Activated gamma-delta T cell (primary cell): Measurements from ENCODE around the gene SNF8.
"Not testable (repeated sequence)": the region's sequence is repeated elsewhere in the genome, so short reads cannot be mapped to it uniquely, and the experiment has no call there.

Experiments used
- DNase-seq: peaks from one replicate; lab custom pipeline; 2025; lab: John Stamatoyannopoulos, UW
- total RNA-seq, 2 donors: gene quantifications; one replicate each; lab custom pipeline; 2026; lab: John Stamatoyannopoulos, UW

SNF8 gene
- total RNA-seq, result 43.9 to 46.8 reads per million in 2 donors

DNA sequence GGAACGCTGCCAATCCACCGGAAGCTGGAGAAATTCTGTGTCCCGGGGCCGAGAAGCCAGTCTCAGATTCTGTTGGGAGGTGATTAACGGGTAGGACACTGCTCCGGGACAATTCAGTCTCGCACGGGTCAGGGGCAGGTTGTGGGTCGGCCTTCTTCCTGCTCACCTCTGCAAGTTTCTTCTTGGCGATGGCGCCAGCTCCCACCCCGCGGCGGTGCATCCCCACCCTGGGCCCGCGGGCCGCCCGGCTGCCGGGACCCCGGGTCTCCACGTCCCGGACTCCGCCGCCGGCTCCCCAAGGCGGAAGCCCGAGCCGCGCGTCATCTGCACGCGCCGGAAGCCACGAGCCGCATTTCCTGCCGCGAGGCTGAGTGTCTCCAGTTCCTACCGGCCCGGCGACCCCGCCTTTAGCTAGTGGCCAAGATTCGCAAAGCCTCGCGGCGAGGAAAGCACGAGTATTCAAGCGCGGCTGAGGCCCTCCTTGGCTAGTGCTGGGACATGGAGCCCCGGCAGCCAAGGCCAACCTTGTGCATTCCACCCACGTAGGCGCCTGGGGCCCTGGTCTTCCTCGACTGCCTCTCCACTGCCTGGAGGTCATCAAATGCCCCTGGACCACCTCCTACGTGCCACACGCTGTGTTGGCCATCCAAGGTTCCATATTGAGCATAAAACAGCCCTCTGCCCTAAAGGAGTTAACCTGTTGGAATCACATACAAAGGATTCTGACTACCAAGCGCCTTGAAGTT, at the start of gene SNF8:
Gene SNF8, minus strand, starts transcription at position 328 of the 746 bp plus-strand sequence. Its CDS starts 108 bp downstream, at position 220.
- peak; percentile 94 for DNase-seq

DNA sequence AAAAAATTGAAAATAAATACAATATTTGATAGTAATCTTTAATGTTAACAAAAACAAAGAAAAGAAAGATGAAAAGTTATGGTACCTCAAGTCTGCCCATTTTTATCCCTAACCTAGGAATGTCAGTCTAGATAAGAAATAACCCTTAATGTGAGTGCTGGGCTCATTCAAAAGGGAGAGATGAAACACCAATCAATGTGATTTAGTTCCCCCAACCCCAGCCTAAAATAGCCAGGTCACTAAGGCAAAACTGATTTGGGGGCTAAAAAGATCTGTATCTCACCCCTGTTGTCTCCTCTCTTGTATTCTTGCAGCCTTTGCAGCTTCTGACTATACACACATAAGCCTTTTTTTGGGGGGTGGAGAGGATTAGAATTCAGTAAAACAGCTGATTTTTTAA, 49.3 kb upstream of the SNF8 start:
- no peak for DNase-seq

DNA sequence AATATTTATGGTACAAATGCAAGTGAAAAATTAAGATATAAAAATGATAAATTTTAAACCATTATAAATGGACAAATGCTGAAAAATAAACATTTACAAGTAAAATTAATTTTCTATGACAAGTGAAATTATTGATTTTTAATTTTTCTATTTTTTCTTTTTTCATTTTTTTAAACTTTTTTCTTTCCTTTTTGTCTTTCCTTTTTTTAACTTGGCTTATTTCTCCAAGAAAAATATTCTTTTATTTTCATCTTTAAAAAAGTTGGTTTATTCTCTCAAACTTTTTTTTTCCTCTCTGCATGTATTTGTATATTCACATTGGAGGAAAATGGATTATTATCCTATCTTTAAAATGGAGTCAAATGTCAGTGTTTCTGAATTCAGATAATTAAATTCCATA, 48.7 kb upstream of the SNF8 start:
- DNase-seq, result no peak

DNA sequence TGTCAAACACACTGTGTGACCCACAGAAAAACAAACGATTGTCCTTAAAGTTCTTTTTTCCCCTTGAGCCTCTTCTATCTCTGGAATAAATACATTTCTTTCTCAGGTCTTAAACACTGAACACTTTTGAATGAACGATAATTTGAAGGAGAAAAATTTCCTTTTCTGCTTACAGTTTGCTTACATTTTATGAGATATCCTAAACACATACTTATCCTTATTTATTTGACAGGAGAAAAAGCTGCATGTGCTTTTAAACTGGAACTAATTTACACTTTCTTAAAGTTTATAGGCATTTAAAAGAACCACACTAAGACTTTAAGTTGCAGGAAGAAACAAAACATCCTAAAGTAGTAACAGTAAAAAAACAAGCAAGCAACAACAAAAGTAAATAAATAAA, 47.8 kb upstream of the SNF8 start:
- DNase-seq, result no peak

GRCh38 chr17:48990882-48991357, 46.3 kb upstream of the SNF8 start:
- no peak for DNase-seq

- no peak for DNase-seq
Measured at GRCh38 chr17:48989100-48989499, 44.5 kb upstream of the SNF8 start.

GRCh38 chr17:48985436-48986245, 41.0 kb upstream of the SNF8 start:
- no peak for DNase-seq

DNA sequence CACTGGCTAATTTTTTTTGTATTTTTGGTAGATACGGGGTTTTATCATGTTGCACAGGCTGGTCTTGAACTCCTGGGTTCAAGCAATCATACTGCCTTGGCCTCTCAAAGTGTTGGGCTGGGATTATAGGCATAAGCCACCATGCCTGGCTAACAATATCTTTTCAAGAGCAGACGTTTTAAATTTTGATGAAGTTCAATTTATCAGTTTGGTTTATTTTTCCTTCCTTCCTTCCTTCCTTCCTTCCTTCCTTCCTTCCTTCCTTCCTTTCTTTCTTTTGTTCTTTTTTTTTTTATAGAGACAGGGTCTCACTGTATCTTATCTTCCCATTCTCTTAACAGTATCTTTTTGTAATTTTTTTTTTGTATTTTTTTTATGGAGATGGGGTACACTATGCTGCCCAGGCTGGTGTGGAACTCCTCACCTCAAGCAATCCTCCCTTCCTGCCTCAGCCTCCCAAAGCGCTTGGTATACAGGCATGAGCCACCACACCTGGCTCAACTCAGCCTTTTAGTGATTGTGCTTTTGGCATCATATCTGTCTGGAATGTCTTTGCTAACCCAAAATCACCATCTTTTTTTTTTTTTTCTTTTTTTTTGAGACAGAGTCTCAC, 37.4 kb upstream of the SNF8 start:
- no peak for DNase-seq

- no peak for DNase-seq
Measured at GRCh38 chr17:48973806-48974205, 29.2 kb upstream of the SNF8 start.

- DNase-seq, result no peak
Measured at GRCh38 chr17:48972749-48973097, 28.1 kb upstream of the SNF8 start.

DNA sequence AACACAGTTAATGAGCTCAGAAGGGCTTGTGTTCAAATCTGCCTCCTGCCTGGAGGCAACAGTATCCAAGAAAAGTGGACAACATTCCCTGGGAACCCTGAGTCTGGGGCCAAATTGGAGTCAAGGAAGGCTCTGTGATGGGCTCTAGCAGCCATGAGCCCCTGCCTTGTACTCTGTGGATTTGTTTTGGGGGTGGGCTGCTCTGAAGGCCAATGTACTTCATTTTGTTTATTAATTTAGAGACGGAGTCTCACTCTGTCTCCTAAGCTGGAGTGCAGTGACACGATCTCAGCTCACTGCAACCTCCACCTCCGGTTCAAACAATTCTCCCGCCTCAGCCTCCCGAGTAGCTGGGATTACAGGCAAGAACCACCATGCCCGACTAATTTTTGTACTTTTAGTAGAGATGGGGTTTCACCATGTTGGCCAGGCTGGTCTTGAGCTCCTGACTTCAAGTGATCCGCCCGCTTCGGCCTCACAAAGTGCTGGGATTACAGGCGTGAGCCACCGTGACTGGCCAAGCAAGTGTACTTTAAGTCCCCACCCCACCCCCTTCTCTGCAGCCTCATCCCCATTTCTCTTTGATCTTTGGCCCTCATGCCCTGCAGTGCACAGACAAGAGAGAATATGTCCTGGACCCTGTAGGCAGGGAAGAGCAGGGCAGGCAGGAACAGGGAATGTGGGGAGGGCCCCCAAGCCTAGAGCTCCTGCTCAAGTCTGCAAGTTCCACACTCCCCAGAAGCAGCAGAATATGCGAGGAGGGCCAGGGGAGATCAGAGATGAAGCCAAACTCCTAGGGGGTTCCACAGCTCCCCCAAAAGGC, 26.4 kb upstream of the SNF8 start:
- DNase-seq, result no peak

DNA sequence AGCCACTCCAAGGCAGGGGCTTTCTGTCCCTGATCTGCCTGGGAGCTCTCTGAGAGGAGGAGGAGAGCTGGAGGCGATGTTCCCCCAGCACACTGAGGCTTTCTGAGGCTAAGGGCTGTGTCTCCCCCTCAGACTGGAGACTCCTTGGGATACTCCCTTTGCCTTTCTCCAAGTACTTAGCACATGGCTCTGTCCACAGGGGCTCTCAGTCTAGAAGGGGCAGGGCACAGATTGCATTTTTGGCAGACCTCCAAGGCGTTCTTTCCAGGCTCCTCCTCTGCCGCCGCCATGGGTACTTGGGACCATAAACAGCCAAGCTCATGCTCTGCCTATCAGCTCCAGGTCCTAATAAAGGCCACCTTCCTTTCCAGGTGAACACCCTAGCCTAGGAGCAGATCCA, 25.6 kb upstream of the SNF8 start:
- no peak for DNase-seq

GRCh38 chr17:48961516-48962233, 17.0 kb upstream of the SNF8 start:
- DNase-seq, result no peak

DNA sequence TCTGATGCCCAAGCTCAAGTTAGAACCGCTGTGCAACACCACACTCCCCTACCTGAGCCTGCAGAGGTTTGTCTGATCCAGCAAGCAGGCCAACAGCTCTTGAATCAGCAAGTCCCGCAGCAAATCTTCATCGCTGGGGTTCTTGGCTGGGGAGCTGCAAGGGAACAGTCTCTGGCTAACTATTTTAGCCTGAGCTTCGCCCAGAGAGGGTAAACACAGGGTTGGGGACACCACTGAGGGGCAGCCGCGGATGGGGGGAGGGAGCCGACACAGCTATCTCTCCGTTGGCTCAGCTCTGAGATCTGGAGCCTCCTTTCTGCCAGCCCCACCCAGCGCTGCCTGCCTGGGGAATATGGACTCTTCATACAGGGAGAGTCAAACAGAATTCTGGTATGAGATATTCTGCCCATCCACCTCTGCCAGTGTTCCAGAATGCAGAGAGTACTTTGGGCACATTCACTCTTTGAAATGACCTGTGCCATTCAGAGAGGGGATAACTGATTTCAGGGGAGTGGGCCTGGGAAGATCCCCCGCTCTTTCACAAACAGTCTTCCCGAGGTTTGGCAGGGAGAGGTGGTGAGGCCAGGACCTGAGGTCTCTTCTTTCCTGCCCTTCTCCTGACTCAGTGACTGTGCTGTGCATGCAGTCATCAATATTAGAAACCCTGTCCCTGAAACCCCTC, 16.3 kb upstream of the SNF8 start:
- DNase-seq, result no peak

DNA sequence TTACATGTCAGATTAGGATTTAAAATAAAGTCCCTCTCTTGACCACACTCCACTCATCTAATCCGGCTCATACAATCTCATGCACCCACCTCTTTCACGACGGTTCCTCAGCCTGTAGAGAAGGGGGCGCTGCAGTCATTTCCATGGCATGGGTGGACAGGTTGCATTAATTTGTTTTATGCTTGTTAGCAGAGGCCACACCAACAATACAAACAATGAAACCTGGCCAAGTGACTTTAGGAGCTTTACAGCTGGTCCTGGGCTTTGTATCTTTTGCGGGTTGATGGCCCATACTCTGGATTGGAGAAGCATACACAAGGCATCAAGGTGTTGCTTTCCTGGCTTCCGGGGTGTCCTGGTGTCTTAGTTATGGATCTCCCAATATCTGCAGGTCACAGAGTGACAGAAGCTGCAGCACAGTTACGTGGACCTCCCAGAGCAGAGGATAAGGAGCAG, 9.7 kb upstream of the SNF8 start:
- DNase-seq, result no peak

DNA sequence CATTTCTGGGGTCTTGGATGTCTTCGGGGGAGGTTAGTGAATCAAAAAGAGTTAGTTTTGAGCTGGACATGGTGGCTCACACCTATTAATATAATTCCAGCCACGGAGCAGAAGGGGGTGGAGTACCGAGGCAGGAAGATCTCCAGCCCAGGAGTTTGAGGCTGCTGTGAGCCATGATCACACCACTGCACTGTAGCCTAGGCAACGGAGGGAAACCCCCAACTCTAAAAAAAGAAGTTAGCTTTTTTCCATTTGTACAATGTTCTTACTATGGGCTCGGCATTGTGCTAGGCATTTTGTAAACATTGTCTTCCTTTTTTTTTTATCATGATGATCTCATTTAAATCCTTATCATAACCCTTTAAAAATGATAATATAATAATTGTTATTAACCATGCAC, 8.3 kb upstream of the SNF8 start:
- no peak for DNase-seq

DNA sequence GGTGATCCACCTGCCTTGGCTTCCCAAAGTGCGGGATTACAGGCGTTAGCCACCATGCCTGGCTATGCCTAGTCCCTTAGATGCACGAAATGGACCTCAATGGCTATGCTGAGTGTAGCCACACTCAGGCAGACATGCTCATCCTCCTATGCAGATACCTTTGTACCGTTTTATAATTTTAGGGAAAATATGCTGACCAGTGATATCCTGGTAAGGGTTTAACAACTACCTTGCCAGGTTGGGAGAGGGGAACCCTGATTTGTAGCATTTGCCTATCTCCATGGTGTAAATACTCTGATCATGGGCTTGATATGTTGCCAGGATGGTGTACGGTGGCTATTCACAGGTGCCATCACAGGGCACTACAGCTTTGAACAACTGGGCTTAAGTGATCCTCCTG, 6.9 kb upstream of the SNF8 start:
- DNase-seq, result no peak

DNA sequence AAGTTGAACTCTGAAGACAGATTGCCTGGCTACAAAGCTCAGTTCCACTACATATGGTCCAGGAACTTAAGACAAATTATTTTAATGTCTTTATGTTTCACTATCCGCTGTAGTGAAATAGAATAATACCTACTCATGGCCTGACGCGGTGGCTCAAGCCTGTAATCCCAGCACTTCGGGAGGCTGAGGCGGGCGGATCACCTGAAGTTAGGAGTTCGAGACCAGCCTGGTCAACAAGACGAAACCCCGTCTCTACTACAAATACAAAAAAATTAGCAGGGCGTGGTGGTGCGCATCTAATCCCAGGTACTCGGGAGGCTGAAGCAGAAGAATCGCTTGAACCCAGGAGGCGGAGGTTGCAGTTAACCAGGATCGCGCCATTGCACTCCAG, 614 bp upstream of the SNF8 start:
- DNase-seq, result not testable (repeated sequence)

DNA sequence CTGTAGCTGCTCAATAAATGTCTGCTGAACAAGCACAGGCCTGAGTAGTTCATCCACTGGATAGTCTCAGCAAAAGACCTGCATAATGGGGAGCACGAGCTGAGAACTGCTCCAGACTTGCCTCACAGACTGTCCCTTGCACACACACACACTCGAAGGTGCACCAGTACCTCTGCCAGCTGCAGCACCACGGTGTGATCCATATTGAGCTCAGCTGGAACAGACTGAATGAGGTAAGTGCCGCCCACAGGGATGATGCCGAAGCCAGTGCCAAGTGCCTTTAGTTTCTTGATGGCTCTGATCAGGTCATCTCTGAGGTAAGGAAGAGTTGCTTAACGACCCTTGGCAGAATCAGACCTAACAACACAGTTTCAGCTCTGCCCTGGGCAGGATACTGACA, 11.6 kb downstream of the SNF8 start:
- DNase-seq, result no peak

DNA sequence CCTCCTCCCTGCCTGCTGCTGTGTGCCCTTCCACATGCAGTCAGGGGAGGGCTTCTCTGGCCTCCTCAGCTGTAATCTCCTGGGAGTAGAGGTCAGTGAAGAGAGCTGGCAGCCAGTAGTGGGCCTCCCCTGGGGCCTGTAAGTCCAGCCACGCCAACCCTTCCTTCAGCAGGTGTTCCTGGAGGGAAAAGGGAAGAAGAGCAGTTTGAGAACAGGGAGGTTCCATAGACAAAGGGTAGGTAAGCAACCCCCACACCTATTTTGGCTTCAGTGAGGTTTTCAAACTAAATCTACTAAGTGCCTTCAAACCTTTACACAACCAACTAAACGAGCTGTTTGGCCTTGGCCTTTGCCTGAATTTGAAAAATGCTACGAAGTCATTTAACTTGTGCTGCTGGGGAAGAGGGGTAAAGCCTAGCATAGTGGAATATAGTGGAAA, 14.2 kb downstream of the SNF8 start:
- no peak for DNase-seq

GRCh38 chr17:48929812-48930165, 14.9 kb downstream of the SNF8 start:
- no peak for DNase-seq
